Tibial nerve (tissue), 4 donors: ENCODE data around the gene TPD52L2. TPM values are rescaled to one million over a fixed set of nuclear protein-coding genes. Genes with fewer than 3 reads are reported as not detected.

Experiments
- DNase-seq, 2 donors: peaks; one replicate each; pipeline ENCODE4 v3.0.0-alpha.2; 2019; ENCODE audit warnings: low spot score in 2 of 2
- H3K27ac ChIP-seq, 4 donors: fragments of 200-600 bp; sonication (generic) in 3 of 4; one replicate each; pipeline ENCODE4 v1.5.1; 2017 to 2019; ENCODE audit warnings: mild to moderate bottlenecking in 1 of 4
- H3K27me3 ChIP-seq, 2 donors: fragments of 200-600 bp; sonication (generic) in 1 of 2; one replicate each; pipeline versions ENCODE4 v1.5.1 to v1.6.0; 2017 to 2019
- H3K36me3 ChIP-seq, 3 donors: fragments of 200-600 bp; sonication (generic); one replicate each; pipeline ENCODE4 v1.5.1; 2018 to 2019
- H3K4me1 ChIP-seq, 4 donors: fragments of 200-600 bp; sonication (generic) in 3 of 4; one replicate each; pipeline ENCODE4 v1.5.1; 2017 to 2019
- H3K4me3 ChIP-seq, 4 donors: fragments of 200-600 bp; sonication (generic) in 3 of 4; one replicate each; pipeline ENCODE4 v1.5.1; 2017 to 2019; ENCODE audit warnings: mild to moderate bottlenecking in 1 of 4, moderate library complexity in 1 of 4
- H3K9me3 ChIP-seq, 4 donors: fragments of 200-600 bp; sonication (generic) in 3 of 4; one replicate each; pipeline ENCODE4 v1.5.1; 2017 to 2019
- EP300 ChIP-seq, 2 donors: sonication (generic); formaldehyde crosslinking; IDR thresholded peaks; one replicate each; pipeline ENCODE4 v1.6.1; 2017; ENCODE audit warnings: antibody characterized with exemption in 2 of 2, mild to moderate bottlenecking in 1 of 2
- POLR2A ChIP-seq, 2 donors: fragments of 450-650 bp; IDR thresholded peaks; one replicate each; pipeline ENCODE4 v1.6.1; 2017; ENCODE audit warnings: antibody characterized with exemption in 2 of 2, mild to moderate bottlenecking in 2 of 2, moderate library complexity in 2 of 2
- WGBS, 2 donors: methylation state at CpG; one replicate each; pipeline ENCODE4 v1.1.5; 2018; 5-methylcytosine and 5-hydroxymethylcytosine counted together
- total RNA-seq, 4 donors: library from RNA; depleted of rRNA; stranded (reverse); fragments of >200 nt; gene quantifications; one replicate each; pipeline ENCODE4 v1.1.0, GENCODE V29; 2016
- TF ChIP-seq, protein P1 (sequence below), 5 experiments: fragments of 200-600 bp in 3 of 5; fragments of 450-650 bp in 2 of 5; sonication (generic) in 3 of 5; IDR thresholded peaks; one replicate each; pipeline ENCODE4 v1.5.1; 2016 to 2019; ENCODE audit warnings: antibody characterized with exemption in 5 of 5, mild to moderate bottlenecking in 3 of 5, moderate library complexity in 2 of 5

The TPD52L2 gene
- total RNA-seq, 4 donors from 2014 or later = 108 to 122 (median 115) TPM

- Histone ChIP-seq H3K4me1 (peaks cover 0 to 2% (median 0%) of the 10 kb centered on the region in 4 donors), H3K27me3 (no peaks in the 10 kb centered on the region), H3K27ac (no peak overlapping the region), H3K4me3 (no peak overlapping the region), H3K36me3 (peaks cover 0 to 91% (median 7%) of the 10 kb centered on the region in 3 donors), H3K9me3 (no peaks in the 10 kb centered on the region)
- TF ChIP-seq POLR2A (IDR thresholded peaks at IDR 0.05) (no peak), EP300 (IDR thresholded peaks at IDR 0.05) (no peak)
- TF ChIP-seq, protein P1, sequence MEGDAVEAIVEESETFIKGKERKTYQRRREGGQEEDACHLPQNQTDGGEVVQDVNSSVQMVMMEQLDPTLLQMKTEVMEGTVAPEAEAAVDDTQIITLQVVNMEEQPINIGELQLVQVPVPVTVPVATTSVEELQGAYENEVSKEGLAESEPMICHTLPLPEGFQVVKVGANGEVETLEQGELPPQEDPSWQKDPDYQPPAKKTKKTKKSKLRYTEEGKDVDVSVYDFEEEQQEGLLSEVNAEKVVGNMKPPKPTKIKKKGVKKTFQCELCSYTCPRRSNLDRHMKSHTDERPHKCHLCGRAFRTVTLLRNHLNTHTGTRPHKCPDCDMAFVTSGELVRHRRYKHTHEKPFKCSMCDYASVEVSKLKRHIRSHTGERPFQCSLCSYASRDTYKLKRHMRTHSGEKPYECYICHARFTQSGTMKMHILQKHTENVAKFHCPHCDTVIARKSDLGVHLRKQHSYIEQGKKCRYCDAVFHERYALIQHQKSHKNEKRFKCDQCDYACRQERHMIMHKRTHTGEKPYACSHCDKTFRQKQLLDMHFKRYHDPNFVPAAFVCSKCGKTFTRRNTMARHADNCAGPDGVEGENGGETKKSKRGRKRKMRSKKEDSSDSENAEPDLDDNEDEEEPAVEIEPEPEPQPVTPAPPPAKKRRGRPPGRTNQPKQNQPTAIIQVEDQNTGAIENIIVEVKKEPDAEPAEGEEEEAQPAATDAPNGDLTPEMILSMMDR (IDR thresholded peaks at IDR 0.05) = no peak
- DNase-seq = no peak
- 82 to 85% methylated on average over 15 to 19 of the region's 19 CpGs for WGBS, 2 donors
Observed at GRCh38 chr20:63881451-63882226, 16.6 kb downstream of the TPD52L2 start.

DNA sequence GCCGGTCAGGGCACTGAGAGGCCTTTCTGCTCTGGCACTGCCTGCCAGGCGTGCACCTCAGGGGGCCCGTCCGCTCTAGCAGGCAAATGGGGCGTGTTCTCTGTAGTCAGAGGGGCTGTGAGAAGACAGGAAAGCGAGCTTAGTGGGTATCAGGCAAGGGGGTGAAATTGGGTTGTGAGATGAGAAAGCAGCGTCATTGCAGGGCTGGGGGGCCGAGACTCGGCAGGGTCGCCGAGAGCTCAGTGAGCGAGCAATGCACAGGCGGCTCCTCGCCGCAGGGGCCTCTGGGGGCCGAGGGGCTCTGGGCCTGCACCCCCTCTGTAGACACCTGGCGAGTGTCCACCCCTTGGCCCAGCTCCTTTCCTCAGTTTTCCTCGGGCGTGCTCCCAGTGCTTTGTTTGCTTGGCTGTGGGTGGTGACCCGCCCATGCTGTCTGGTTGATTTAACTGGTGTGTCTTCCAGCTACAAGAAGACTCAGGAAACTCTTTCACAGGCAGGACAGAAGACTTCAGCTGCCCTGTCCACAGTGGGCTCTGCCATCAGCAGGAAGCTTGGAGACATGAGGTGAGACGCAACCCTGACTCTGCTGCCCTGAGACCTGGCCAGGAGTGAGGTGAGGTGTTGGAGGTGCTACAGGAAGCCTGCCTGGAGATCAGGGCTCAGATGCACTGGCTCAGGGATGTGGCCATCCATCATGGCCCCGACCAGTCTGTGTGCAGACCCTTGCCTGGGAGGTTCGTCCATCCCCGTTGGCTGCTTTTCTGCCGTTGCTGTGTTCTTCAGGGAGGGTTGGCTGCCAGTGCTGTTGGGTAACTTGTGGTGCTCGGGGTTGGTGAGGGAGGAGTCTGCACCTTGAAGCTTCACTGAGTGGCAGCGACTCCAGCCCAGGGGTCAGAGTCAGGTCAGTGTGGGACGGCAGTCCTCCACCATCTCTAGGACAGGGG lies 17.5 kb downstream of the TPD52L2 start:
- Histone ChIP-seq H3K27me3 (no peaks in the 10 kb centered on the region), H3K4me1 (peaks cover 0 to 2% (median 0%) of the 10 kb centered on the region in 4 donors), H3K9me3 (no peaks in the 10 kb centered on the region), H3K4me3 (no peak overlapping the region), H3K36me3 (peaks cover 0 to 91% (median 10%) of the 10 kb centered on the region in 3 donors), H3K27ac (no peak overlapping the region)
- DNase-seq = no peak
- TF ChIP-seq, protein P1 (IDR thresholded peaks at IDR 0.05) = no peak
- 75 to 84% methylated on average over 27 of the region's 28 CpGs for WGBS, 2 donors

DNA sequence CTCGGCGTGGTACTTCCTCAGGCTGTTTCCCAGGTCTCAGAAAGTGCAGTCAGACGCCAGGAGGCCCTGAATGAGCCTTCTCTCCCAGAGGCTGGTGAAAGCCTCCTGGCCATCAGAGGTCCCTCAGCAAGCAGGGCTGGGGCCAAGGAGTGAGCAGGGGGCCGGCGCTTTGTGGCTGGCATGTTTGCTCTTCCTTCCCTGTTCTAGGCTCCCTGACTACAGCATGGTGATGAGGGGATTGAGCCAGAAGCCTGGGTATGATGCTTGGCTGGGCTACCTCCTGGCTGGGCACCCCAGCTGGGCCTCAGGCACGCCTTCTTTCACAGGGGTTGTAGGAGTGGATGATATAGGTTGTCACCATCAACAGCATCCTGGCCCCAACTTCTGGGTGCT lies 18.1 kb downstream of the TPD52L2 start:
- TF ChIP-seq, protein P1 (IDR thresholded peaks at IDR 0.05) = no peak
- TF ChIP-seq EP300 (IDR thresholded peaks at IDR 0.05) (no peak), POLR2A (IDR thresholded peaks at IDR 0.05) (no peak)
- Histone ChIP-seq H3K9me3 (no peaks in the 10 kb centered on the region), H3K4me3 (no peak overlapping the region), H3K27ac (no peak overlapping the region), H3K27me3 (no peaks in the 10 kb centered on the region), H3K4me1 (no peaks in the 10 kb centered on the region), H3K36me3 (peaks cover 0 to 91% (median 10%) of the 10 kb centered on the region in 3 donors)
- WGBS, 2 donors = 85 to 94% methylated on average over 3 to 6 of the region's 6 CpGs
- DNase-seq = no peak

- H3K4me1 ChIP-seq = no peaks in the 10 kb centered on the region
- H3K4me3 ChIP-seq = no peak overlapping the region
- peaks cover 0 to 92% (median 20%) of the 10 kb centered on the region in 3 donors for H3K36me3 ChIP-seq
- H3K9me3 ChIP-seq = no peaks in the 10 kb centered on the region
- no peaks in the 10 kb centered on the region for H3K27me3 ChIP-seq
- 78 to 85% methylated on average over 20 to 21 of the region's 21 CpGs for WGBS, 2 donors
- no peak for DNase-seq
- no peak overlapping the region for H3K27ac ChIP-seq
- no peak for TF ChIP-seq EP300 (IDR thresholded peaks at IDR 0.05)
- no peak for TF ChIP-seq POLR2A (IDR thresholded peaks at IDR 0.05)
- TF ChIP-seq, protein P1 (IDR thresholded peaks at IDR 0.05) = no peak
Observed at GRCh38 chr20:63884506-63885263, 19.6 kb downstream of the TPD52L2 start.
